Uterus (tissue), 4 donors: ENCODE measurements around the gene FBXW7. TPM values are rescaled to one million over a fixed set of nuclear protein-coding genes. Genes with fewer than 3 reads are reported as not detected.

Experiments
- DNase-seq, 2 donors: peaks; one replicate each; pipeline ENCODE4 v3.0.0-alpha.2; 2019 to 2020
- H3K27ac ChIP-seq, 2 donors: fragments of 200-600 bp; sonication (generic); 1 replicate in 1 of 2; 2 replicates in 1 of 2; pipeline ENCODE4 v1.5.1; 2016 to 2018
- H3K27me3 ChIP-seq, 2 donors: fragments of 200-600 bp; sonication (generic); one replicate each; pipeline ENCODE4 v1.5.1; 2018 to 2019; ENCODE audit warnings: control low read depth in 1 of 2
- H3K36me3 ChIP-seq, 2 donors: fragments of 200-600 bp; sonication (generic); one replicate each; pipeline ENCODE4 v1.5.1; 2019; ENCODE audit warnings: control low read depth in 1 of 2
- H3K4me1 ChIP-seq, 2 donors: fragments of 200-600 bp; sonication (generic); one replicate each; pipeline ENCODE4 v1.5.1; 2018 to 2019; ENCODE audit warnings: control low read depth in 1 of 2
- H3K4me3 ChIP-seq, 2 donors: fragments of 200-600 bp; sonication (generic); 1 replicate in 1 of 2; 2 replicates in 1 of 2; pipeline ENCODE4 v1.5.1; 2018 to 2019; ENCODE audit warnings: mild to moderate bottlenecking in 1 of 2
- H3K9me3 ChIP-seq, 2 donors: fragments of 200-600 bp; sonication (generic); one replicate each; pipeline ENCODE4 v1.5.1; 2019; ENCODE audit warnings: control low read depth in 1 of 2
- CTCF ChIP-seq, 4 experiments: fragments of 200-600 bp in 2 of 4; fragments of 450-650 bp in 2 of 4; sonication (generic) in 2 of 4; IDR thresholded peaks; one replicate each; pipeline ENCODE4 v1.5.1; 2016 to 2019; ENCODE audit warnings: antibody characterized with exemption in 4 of 4, mild to moderate bottlenecking in 2 of 4, moderate library complexity in 1 of 4
- POLR2A ChIP-seq, 2 donors: fragments of 450-650 bp; IDR thresholded peaks; one replicate each; pipeline ENCODE4 v1.6.1; 2016; ENCODE audit warnings: antibody characterized with exemption in 2 of 2, mild to moderate bottlenecking in 1 of 2, moderate library complexity in 1 of 2
- intact Hi-C: fragments of 100-400 bp; cut with DNase I; formaldehyde crosslinking; loops from one replicate; pipeline ENCODE4 v1.15.1; 2023; ENCODE audit warnings: low total_unique reads
- total RNA-seq, 4 donors: library from RNA; depleted of rRNA in 3 of 4; stranded (reverse); fragments of >200 nt in 3 of 4; gene quantifications; one replicate each; pipeline versions ENCODE4 v1.1.0 to v1.2.4, GENCODE V29; 2014 to 2023
- donor health status: DM: yes; HTN: yes; CAD: no.

FBXW7 gene
- total RNA-seq, 4 donors from 2014 or later: 50.6 to 152 (median 90.8) TPM

GRCh38 chr4:152501846-152502536 lies 33.9 kb downstream of the FBXW7 start:
- Histone ChIP-seq H3K36me3 (no peaks in the 10 kb centered on the region), H3K9me3 (no peaks in the 10 kb centered on the region), H3K4me3 (no peak overlapping the region), H3K4me1 (no peaks in the 10 kb centered on the region), H3K27me3 (no peaks in the 10 kb centered on the region), H3K27ac (no peak overlapping the region)
- intact Hi-C loops: no loop called here
- DNase-seq: no peak
- TF ChIP-seq CTCF (IDR thresholded peaks at IDR 0.05) (no peak), POLR2A (IDR thresholded peaks at IDR 0.05) (no peak)

GRCh38 chr4:152500800-152501434 lies 35.0 kb downstream of the FBXW7 start:
- Histone ChIP-seq H3K4me3 (no peak overlapping the region), H3K4me1 (no peaks in the 10 kb centered on the region), H3K9me3 (no peaks in the 10 kb centered on the region), H3K27me3 (no peaks in the 10 kb centered on the region), H3K36me3 (no peaks in the 10 kb centered on the region), H3K27ac (no peak overlapping the region)
- no peak for TF ChIP-seq POLR2A (IDR thresholded peaks at IDR 0.05)
- TF ChIP-seq CTCF (IDR thresholded peaks at IDR 0.05): peak; percentile 61 to 72 (median 70)
- intact Hi-C loops: no loop called here
- DNase-seq: peak in 1 of 2 donors; percentile 53

GRCh38 chr4:152500275-152500674 lies 35.6 kb downstream of the FBXW7 start:
- no peak for TF ChIP-seq POLR2A (IDR thresholded peaks at IDR 0.05)
- no peak for TF ChIP-seq CTCF (IDR thresholded peaks at IDR 0.05)
- Histone ChIP-seq H3K36me3 (no peaks in the 10 kb centered on the region), H3K27me3 (no peaks in the 10 kb centered on the region), H3K4me1 (no peaks in the 10 kb centered on the region), H3K4me3 (no peak overlapping the region), H3K9me3 (no peaks in the 10 kb centered on the region), H3K27ac (no peak overlapping the region)
- no peak for DNase-seq
- intact Hi-C loops: no loop called here

GRCh38 chr4:152499344-152499743 lies 36.5 kb downstream of the FBXW7 start:
- no peak overlapping the region for H3K4me3 ChIP-seq
- intact Hi-C loops: no loop called here
- no peaks in the 10 kb centered on the region for H3K36me3 ChIP-seq
- H3K27me3 ChIP-seq: no peaks in the 10 kb centered on the region
- H3K27ac ChIP-seq: no peak overlapping the region
- H3K9me3 ChIP-seq: no peaks in the 10 kb centered on the region
- TF ChIP-seq CTCF (IDR thresholded peaks at IDR 0.05): no peak
- no peak for TF ChIP-seq POLR2A (IDR thresholded peaks at IDR 0.05)
- H3K4me1 ChIP-seq: no peaks in the 10 kb centered on the region
- no peak for DNase-seq

- Histone ChIP-seq H3K36me3 (no peaks in the 10 kb centered on the region), H3K27ac (no peak overlapping the region), H3K4me1 (no peaks in the 10 kb centered on the region), H3K9me3 (no peaks in the 10 kb centered on the region), H3K27me3 (no peaks in the 10 kb centered on the region), H3K4me3 (no peak overlapping the region)
- intact Hi-C loops: no loop called here
- no peak for DNase-seq
- TF ChIP-seq CTCF (IDR thresholded peaks at IDR 0.05): no peak
- TF ChIP-seq POLR2A (IDR thresholded peaks at IDR 0.05): no peak
Measured at GRCh38 chr4:152494020-152494419, 41.9 kb downstream of the FBXW7 start.
